Measurements from ENCODE around the gene RYR3.

RYR3 gene

DNA sequence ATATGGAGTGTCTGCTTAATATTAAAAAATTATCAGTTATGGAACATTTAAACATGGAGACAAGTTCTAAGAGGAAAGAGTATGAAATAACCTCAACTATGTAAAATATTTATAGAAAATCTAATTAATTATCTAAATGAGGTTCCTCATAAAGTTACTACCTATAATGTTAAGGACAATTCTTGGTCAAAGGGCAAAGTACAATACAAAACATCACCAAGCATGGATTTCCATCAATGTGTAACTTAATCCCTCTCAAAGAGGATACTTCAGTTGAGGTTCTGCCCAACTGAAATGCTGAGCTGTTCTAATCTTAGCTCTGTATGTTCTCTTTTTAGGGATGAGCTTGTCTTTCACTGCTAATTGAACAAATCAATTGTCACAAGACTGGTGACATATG lies 601.6 kb downstream of the RYR3 start:
- DNase-seq = no peak

- no peak for DNase-seq
Observed at GRCh38 chr15:33913459-33913858, 602.7 kb downstream of the RYR3 start.

All from hematopoietic multipotent progenitor cell treated with erythropoietin and hydrocortisone succinate and interleukin-3 and kit ligand, for 8 days (in vitro differentiated cells).